Retinal pigment epithelial cell (primary cell): ENCODE measurements around the gene WHRN.

Source experiments
- DNase-seq: peaks from one replicate; pipeline ENCODE4 v3.0.0-alpha.2; 2010; ENCODE audit warnings: low read depth
- H3K4me3 ChIP-seq: 2 replicates; pipeline ENCODE4 v1.5.1; 2011; ENCODE audit warnings: mild to moderate bottlenecking, low read length, control low read depth, moderate library complexity
- TF ChIP-seq, protein P1 (sequence below): conservative IDR thresholded peaks from 2 replicates; pipeline ENCODE4 v1.5.1; 2011; ENCODE audit warnings: low read depth, low read length, control low read depth, inconsistent platforms

Gene WHRN

DNA sequence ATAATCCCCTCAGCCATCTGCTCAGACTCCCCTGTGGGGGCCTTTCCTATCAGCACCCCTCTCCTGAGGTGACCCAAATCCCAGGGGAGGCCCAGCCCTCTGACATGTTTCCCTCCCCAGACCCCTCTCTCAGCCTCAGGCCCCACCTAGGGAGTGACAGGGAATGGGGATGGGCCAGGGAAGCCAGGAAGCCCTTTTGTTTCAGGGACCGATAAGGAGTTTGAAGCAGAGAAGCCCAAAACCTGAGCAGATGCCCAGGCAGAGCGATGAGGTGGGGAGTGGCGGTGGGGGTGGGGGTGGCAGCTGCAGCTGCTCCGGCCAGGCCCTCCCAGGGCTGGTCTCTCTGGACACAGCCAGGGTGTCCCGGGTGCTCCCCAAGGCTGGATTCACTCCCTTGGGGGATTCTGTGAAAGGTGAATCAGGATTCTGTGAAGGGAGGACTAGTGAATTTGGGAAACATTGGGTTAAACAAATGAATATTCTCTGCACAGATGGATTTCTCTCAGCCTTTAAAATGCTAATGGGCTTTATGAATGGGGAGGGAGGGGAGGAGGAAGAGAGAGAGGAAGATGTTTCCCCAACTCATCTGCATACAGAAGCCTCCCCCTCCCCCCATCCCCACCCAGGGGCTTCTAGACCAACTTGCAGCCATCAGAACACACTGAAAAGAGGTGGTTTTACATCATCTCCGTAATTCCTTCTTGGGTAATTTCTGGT, 134.9 kb downstream of the WHRN start:
- DNase-seq, result no peak
- H3K4me3 ChIP-seq, result no peak overlapping the region
- TF ChIP-seq, protein P1, sequence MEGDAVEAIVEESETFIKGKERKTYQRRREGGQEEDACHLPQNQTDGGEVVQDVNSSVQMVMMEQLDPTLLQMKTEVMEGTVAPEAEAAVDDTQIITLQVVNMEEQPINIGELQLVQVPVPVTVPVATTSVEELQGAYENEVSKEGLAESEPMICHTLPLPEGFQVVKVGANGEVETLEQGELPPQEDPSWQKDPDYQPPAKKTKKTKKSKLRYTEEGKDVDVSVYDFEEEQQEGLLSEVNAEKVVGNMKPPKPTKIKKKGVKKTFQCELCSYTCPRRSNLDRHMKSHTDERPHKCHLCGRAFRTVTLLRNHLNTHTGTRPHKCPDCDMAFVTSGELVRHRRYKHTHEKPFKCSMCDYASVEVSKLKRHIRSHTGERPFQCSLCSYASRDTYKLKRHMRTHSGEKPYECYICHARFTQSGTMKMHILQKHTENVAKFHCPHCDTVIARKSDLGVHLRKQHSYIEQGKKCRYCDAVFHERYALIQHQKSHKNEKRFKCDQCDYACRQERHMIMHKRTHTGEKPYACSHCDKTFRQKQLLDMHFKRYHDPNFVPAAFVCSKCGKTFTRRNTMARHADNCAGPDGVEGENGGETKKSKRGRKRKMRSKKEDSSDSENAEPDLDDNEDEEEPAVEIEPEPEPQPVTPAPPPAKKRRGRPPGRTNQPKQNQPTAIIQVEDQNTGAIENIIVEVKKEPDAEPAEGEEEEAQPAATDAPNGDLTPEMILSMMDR, result no peak

DNA sequence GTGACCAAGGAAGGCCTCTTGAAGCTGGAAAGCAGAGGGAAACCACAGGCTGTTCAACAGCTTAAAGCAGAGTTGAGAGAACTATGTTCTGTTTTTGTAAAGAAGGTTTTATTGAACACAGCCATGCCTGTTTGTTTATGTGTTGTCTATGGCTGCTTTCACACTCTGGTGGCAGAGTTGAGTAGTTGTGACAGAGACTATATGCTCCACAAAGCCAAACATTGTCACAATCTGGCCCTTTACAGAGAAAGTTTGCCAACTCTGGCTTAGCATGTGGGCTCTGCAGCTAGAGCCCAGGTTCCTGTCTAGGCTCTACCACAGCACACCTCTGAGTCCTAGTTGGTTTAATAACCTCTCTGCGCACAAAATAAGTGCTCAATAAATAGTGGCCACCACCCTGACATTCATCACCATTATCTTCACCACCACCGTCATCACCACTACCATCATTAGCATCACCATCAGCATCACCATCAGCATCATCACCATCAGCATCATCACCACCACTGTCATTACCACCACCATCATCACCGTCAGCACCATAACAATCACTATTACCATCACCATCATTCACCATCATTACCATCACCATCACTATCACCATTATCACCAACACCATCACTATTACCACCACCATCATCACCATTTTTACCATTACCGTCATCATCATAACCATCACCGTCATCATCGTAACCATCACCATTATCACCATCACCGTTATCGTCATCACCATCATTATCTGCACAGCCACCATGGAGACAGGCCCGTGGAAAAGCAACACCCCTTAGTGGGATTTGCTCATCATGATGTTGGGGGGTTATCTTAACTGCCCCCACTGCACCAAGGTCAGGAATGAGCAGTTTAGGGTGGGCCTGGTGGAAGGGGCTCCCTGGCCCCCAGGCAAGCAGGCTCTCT, 135.8 kb downstream of the WHRN start:
- TF ChIP-seq, protein P1, result no peak
- DNase-seq, result no peak

DNA sequence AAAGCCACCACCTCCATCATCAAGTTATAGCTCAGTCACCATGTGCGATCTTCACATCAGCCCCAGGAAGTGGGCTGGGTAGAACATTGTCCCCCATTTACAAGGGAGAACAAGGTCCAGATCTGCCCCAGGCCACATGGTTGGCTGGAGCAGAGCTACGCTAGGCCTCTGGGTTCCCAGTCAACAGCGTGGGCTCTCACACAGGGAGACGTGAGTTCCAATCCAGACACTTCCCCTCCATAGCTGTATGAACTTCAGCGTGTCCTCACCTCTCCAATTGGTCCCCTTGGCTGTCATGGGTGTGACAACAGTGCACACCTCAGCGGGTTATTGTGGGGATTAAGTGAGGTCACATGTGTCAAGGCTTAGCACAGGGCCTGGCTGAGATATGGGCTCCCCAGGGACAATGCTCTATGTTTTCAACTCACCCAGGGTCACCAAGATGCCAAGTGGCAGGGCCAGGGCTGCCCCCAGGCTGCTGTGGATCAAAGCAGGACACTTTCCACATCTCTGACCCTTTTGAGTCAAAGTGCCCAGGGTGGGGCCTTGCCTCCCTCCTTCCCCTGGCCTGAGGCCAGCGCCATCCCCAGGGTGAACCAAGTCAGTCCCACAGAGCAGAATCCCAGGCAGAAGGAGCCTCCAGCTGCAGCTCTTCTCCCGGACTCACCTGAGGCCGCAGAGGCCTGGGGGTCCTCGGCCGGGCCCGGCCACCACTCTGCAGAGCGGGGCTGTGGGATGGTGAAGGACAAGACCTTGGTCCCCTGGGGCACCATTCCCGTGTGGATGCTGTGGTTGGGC, 137.3 kb downstream of the WHRN start:
- TF ChIP-seq, protein P1, result no peak
- H3K4me3 ChIP-seq, result no peak overlapping the region
- no peak for DNase-seq

More for the DNA sequence above, 135.8 kb downstream of the WHRN start:
- no peak overlapping the region for H3K4me3 ChIP-seq

DNA sequence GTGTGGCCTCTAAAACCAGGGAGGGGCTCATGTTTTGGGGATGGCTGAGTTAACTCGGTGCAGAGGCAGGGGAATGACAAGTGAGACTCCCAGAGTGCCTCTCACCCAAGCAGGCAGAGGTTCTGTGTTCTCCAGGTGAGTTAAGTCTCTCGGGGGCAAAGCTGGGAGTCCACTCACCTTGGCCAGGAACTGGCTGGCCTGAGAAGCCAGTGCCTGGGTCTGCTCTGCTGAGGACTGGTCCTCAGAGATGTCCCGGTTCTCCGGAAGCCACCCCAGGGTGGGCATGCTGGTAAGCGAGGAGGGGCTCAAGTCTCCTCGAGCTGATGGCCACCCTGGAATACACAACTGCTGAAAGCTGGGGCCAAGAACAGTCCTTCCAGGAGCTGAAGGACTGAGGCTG, 137.9 kb downstream of the WHRN start:
- TF ChIP-seq, protein P1, result no peak
- no peak for DNase-seq
- H3K4me3 ChIP-seq, result no peak overlapping the region

DNA sequence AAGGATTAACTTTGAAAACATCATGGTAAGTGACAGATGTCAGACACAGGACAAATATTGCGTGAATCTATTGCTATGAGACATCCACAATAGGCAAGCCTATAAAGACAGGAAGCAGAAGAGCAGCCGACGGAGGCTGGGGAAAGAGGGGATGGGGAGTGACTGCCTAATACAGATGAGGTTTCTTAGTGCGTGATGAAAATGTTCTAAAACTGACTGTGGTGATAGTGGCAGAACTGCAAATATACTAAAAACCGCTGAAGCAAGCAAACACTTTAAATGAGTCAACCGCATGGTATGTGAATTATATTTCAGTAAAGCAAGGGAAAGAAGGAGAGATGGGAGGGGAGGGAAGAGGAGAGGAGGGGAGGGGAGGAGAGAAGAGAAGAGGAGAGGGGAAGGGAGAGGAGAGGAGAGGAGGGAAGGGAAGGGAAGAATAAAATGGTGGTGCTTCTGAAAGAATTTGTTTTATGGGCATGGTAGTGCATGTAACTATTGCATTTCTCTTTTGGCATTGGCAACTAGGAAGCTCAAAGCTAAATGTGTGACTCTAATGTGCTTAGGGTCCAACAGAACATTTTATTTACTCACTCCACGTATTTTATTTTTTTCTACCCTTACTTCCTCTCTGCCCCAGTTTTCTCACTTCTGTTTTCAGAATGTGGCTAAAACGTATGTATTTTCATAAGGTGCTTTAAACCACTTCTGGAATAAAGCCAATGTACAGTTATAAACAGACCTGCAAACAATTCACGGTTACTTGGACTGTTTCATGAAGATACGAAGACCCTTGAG, 138.7 kb downstream of the WHRN start:
- H3K4me3 ChIP-seq, result no peak overlapping the region
- DNase-seq, result peak; percentile 39
- TF ChIP-seq, protein P1, result no peak

DNA sequence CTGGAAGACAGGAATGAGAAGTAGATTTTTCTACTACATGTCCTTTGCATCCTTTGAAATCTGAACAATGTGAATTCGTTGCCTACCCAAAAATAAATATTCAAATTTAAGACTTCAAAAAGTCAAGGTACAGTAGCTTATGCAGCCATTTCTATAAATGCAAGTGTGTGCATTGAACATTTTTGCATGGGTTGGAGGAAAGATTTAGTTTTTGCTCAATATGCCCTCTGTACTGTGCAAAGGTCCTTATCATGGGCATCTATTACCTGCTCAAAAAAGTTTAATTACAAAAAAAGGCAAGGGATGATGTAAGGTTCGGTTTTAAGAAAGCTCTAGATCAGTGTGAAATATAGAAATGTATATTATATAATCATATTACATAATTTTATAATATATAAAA, 140.1 kb downstream of the WHRN start:
- no peak for DNase-seq
- H3K4me3 ChIP-seq, result no peak overlapping the region

More for the DNA sequence above, 140.1 kb downstream of the WHRN start:
- TF ChIP-seq, protein P1, result no peak
